Natural killer cell (primary cell): ENCODE results near the gene KCNK10. TPM values are rescaled to one million over a fixed set of nuclear protein-coding genes. Genes with fewer than 3 reads are reported as not detected.

Experiments used
- ATAC-seq, 3 donors: fragments of 150-1000 bp in 2 of 3; fragments of 200-7000 bp in 1 of 3; cut with Tn5 transposase; 1 replicate in 1 of 3; 2 replicates in 2 of 3; pipeline ENCODE4 v1.10.0; 2021; ENCODE audit warnings: mild to moderate bottlenecking in 2 of 3, moderate library complexity in 2 of 3
- DNase-seq, 2 donors: peaks; one replicate each; pipeline versions ENCODE4 v3.0.0 to v3.0.0-alpha.2; 2013 to 2021; ENCODE audit warnings: mixed read lengths in 1 of 2
- H3K27ac ChIP-seq: one replicate; pipeline ENCODE4 v1.5.1; 2013; ENCODE audit warnings: mild to moderate bottlenecking, low read length
- H3K27me3 ChIP-seq: one replicate; pipeline ENCODE4 v1.6.1; 2013; ENCODE audit warnings: low read length; ENCODE audit not compliant: control insufficient read depth, insufficient read depth
- H3K36me3 ChIP-seq: one replicate; pipeline ENCODE4 v1.6.1; 2013; ENCODE audit warnings: low read length; ENCODE audit not compliant: control insufficient read depth, insufficient read depth
- H3K4me1 ChIP-seq: one replicate; pipeline ENCODE4 v1.6.1; 2013; ENCODE audit warnings: low read length; ENCODE audit not compliant: control insufficient read depth, insufficient read depth
- H3K4me3 ChIP-seq: one replicate; pipeline ENCODE4 v1.5.1; 2013; ENCODE audit warnings: low read length
- H3K9me3 ChIP-seq: one replicate; pipeline ENCODE4 v1.6.1; 2013; ENCODE audit warnings: low read length; ENCODE audit not compliant: control insufficient read depth, insufficient read depth
- H3K27ac Mint-ChIP-seq, 2 donors: one replicate each; pipeline ENCODE4 v1.8.0; 2022; ENCODE audit warnings: mild to moderate bottlenecking in 2 of 2, mixed read lengths in 2 of 2, moderate library complexity in 1 of 2
- H3K27me3 Mint-ChIP-seq, 2 donors: one replicate each; pipeline ENCODE4 v1.8.0; 2022; ENCODE audit warnings: low read depth in 2 of 2, mixed read lengths in 2 of 2
- H3K36me3 Mint-ChIP-seq: one replicate; pipeline ENCODE4 v1.8.0; 2022; ENCODE audit warnings: mixed read lengths
- H3K4me1 Mint-ChIP-seq, 2 donors: one replicate each; pipeline ENCODE4 v1.8.0; 2022; ENCODE audit warnings: mixed read lengths in 2 of 2
- H3K4me3 Mint-ChIP-seq: one replicate; pipeline ENCODE4 v1.8.0; 2022; ENCODE audit warnings: mild to moderate bottlenecking, moderate library complexity, mixed read lengths
- H3K9me3 Mint-ChIP-seq, 2 donors: one replicate each; pipeline ENCODE4 v1.8.0; 2022; ENCODE audit warnings: mixed read lengths in 2 of 2
- WGBS: methylation state at CpG from one replicate; pipeline ENCODE4 v1.1.7; 2013; ENCODE audit warnings: missing lambda C conversion rate; ENCODE audit not compliant: insufficient coverage; 5-methylcytosine and 5-hydroxymethylcytosine counted together
- intact Hi-C: fragments of 100-400 bp; cut with micrococcal nuclease; formaldehyde crosslinking; loops from one replicate; pipeline ENCODE4 v1.14.2; 2022
- total RNA-seq, 4 donors: library from RNA; stranded (reverse); fragments of 120-200 nt in 1 of 4; gene quantifications; one replicate each; pipeline versions ENCODE4 v1.2.3 to v1.2.4, GENCODE V29; 2013 to 2022
- TF ChIP-seq, protein P1 (sequence below): fragments of 200-600 bp; IDR thresholded peaks from one replicate; pipeline ENCODE4 v1.8.0; 2022; ENCODE audit warnings: antibody characterized with exemption

Gene KCNK10
- total RNA-seq, 3 donors from 2014 or later (not counting 1 experiment from before 2014, with no cell fraction given) = not detected

DNA sequence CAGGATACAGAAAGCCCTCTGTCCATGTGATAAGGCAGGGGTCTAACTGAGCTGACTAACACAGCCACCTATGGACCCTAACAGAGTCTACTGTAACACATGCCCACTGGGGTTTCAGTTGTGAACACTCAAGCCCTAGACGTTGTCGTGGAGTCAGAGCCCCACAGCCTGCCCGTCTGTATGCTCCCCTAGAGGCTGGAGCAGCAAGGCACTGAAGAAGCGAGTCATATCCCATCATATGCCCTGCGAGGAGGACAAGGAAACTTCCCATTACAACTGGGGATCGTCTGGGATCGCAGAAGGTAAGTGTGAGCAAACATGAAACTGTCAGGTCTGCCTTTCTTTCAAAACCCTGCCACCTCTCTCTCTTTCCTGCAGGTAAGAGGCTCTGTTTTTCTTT lies 180.1 kb downstream of the KCNK10 start:
- H3K4me1 Mint-ChIP-seq = no peaks in the 10 kb centered on the region
- H3K27ac ChIP-seq = no peak overlapping the region
- H3K4me3 ChIP-seq = no peak overlapping the region
- H3K27me3 ChIP-seq = no peaks in the 10 kb centered on the region
- H3K4me3 Mint-ChIP-seq = no peak overlapping the region
- DNase-seq (no peak), ATAC-seq (no peak)
- no peaks in the 10 kb centered on the region for H3K4me1 ChIP-seq
- WGBS = 88% methylated on average over 7 of the region's 7 CpGs
- no peaks in the 10 kb centered on the region for H3K9me3 Mint-ChIP-seq
- no peaks in the 10 kb centered on the region for H3K9me3 ChIP-seq
- no peak overlapping the region for H3K27ac Mint-ChIP-seq
- peaks cover 0 to 2% of the 10 kb centered on the region in 2 donors for H3K27me3 Mint-ChIP-seq
- H3K36me3 ChIP-seq = no peaks in the 10 kb centered on the region
- TF ChIP-seq, protein P1, sequence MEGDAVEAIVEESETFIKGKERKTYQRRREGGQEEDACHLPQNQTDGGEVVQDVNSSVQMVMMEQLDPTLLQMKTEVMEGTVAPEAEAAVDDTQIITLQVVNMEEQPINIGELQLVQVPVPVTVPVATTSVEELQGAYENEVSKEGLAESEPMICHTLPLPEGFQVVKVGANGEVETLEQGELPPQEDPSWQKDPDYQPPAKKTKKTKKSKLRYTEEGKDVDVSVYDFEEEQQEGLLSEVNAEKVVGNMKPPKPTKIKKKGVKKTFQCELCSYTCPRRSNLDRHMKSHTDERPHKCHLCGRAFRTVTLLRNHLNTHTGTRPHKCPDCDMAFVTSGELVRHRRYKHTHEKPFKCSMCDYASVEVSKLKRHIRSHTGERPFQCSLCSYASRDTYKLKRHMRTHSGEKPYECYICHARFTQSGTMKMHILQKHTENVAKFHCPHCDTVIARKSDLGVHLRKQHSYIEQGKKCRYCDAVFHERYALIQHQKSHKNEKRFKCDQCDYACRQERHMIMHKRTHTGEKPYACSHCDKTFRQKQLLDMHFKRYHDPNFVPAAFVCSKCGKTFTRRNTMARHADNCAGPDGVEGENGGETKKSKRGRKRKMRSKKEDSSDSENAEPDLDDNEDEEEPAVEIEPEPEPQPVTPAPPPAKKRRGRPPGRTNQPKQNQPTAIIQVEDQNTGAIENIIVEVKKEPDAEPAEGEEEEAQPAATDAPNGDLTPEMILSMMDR = no peak
- H3K36me3 Mint-ChIP-seq = no peaks in the 10 kb centered on the region
- intact Hi-C loops = no loop called here

DNA sequence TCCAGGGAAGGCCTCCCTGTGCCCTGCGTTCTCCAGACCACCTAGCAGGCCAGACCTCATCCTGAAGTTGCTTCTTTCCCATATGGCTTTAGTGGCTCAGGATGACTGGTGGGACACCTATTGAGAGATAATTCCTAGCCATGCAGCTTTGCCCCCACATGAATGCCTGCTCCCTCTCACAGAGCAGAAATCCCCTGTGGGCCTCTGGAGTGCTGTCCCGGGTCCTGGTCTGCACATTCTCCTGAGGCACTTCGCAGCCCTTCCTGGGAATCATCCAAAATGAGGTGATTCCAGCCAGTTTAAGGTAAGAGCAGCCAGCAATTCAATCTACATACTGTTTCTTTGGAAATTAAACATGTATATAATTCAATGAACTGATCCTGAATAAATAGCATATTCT lies 182.2 kb downstream of the KCNK10 start:
- no peak for ATAC-seq
- H3K27me3 Mint-ChIP-seq = peaks cover 0 to 2% of the 10 kb centered on the region in 2 donors
- Histone ChIP-seq H3K27ac (no peak overlapping the region), H3K36me3 (no peaks in the 10 kb centered on the region), H3K4me3 (no peak overlapping the region), H3K9me3 (no peaks in the 10 kb centered on the region), H3K4me1 (no peaks in the 10 kb centered on the region), H3K27me3 (no peaks in the 10 kb centered on the region)
- DNase-seq = no peak
- H3K4me1 Mint-ChIP-seq = peaks cover 0 to 5% of the 10 kb centered on the region in 2 donors
- no peak overlapping the region for H3K27ac Mint-ChIP-seq
- intact Hi-C loops = no loop called here
- WGBS = 96% methylated on average over 3 of the region's 3 CpGs
- TF ChIP-seq, protein P1 = no peak
- no peak overlapping the region for H3K4me3 Mint-ChIP-seq
- no peaks in the 10 kb centered on the region for H3K36me3 Mint-ChIP-seq
- H3K9me3 Mint-ChIP-seq = no peaks in the 10 kb centered on the region

DNA sequence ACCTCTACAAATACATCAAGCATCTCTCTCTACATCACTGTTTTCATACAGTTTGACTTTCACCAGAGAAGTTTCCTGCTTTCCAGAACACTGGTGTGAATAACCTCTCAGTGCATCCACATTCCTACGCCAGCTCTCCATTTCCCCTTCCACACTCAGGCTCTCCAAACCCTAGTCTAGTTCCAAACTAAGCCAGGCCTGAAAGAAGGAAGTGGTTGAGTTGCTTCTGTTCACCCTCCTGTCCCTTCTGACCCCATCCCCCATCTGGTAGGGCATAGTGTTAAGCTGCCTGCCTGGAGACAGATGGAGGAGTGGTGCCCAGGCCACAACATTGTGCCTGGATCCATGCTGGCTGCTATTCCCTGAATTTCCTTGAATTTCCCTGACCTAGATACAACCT lies 185.7 kb downstream of the KCNK10 start:
- H3K36me3 ChIP-seq = no peaks in the 10 kb centered on the region
- intact Hi-C loops = no loop called here
- H3K4me1 Mint-ChIP-seq = peaks cover 0 to 5% of the 10 kb centered on the region in 2 donors
- no peak overlapping the region for H3K27ac Mint-ChIP-seq
- DNase-seq (no peak), ATAC-seq (no peak)
- TF ChIP-seq, protein P1 = no peak
- H3K9me3 Mint-ChIP-seq = peaks cover 3 to 4% of the 10 kb centered on the region in 2 donors
- H3K27ac ChIP-seq = no peak overlapping the region
- no peak overlapping the region for H3K4me3 Mint-ChIP-seq
- no peak overlapping the region for H3K4me3 ChIP-seq
- no peaks in the 10 kb centered on the region for H3K27me3 ChIP-seq
- H3K36me3 Mint-ChIP-seq = peaks cover 8% of the 10 kb centered on the region
- H3K9me3 ChIP-seq = peaks cover 3% of the 10 kb centered on the region
- H3K27me3 Mint-ChIP-seq = peaks cover 2 to 24% of the 10 kb centered on the region in 2 donors
- H3K4me1 ChIP-seq = no peaks in the 10 kb centered on the region
- WGBS = 67% methylated on average over 1 of the region's 1 CpG

Other genes with a start within 250 kb of the KCNK10 start
- gene SPATA7, start 62.4 kb upstream of the KCNK10 start, total RNA-seq = 1 to 10 TPM; 2.5 to 3.2 (median 2.8) TPM
- gene PTPN21, start 231.7 kb upstream of the KCNK10 start, total RNA-seq = under 1 TPM in 1 of 3 donors, not detected in 2; 0.15 TPM
- 10 to 100 TPM; 44.1 to 54.5 (median 53.4) TPM for gene ZC3H14, start 239.8 kb upstream of the KCNK10 start, total RNA-seq